Psoas muscle (tissue), 8 donors: Measurements from ENCODE around the gene NFE2L1. TPM values are rescaled to one million over a fixed set of nuclear protein-coding genes. Genes with fewer than 3 reads are reported as not detected.
A peak's percentile ranks its signal among the peaks of the same experiment; 100 is the strongest.
"Not testable (repeated sequence)": the region's sequence is repeated elsewhere in the genome, so short reads cannot be mapped to it uniquely, and the experiment has no call there.

Experiments
- ATAC-seq, 4 donors: fragments of 200-7000 bp; cut with Tn5 transposase; one replicate each; pipeline ENCODE4 v1.9.1; 2020; ENCODE audit warnings: moderate library complexity in 3 of 4, mild to moderate bottlenecking in 2 of 4
- DNase-seq, 2 donors: peaks; one replicate each; pipeline ENCODE4 v3.0.0-alpha.2; 2020
- H3K27ac ChIP-seq: fragments of 200-600 bp; one replicate; pipeline ENCODE4 v1.8.0; 2022
- H3K27me3 ChIP-seq, 3 donors: fragments of 200-600 bp in 1 of 3; one replicate each; pipeline versions ENCODE4 v1.6.1 to v1.8.0; 2013 to 2022; ENCODE audit warnings: low read length in 2 of 3, mild to moderate bottlenecking in 2 of 3, moderate library complexity in 1 of 3; ENCODE audit not compliant: insufficient read depth in 3 of 3
- H3K36me3 ChIP-seq, 2 donors: fragments of 200-600 bp in 1 of 2; one replicate each; pipeline versions ENCODE4 v1.6.1 to v1.8.0; 2013 to 2022; ENCODE audit warnings: low read depth in 1 of 2, mild to moderate bottlenecking in 1 of 2, moderate library complexity in 1 of 2; ENCODE audit not compliant: insufficient read depth in 1 of 2
- H3K4me1 ChIP-seq: fragments of 200-600 bp; one replicate; pipeline ENCODE4 v1.8.0; 2022
- H3K4me3 ChIP-seq: fragments of 200-600 bp; one replicate; pipeline ENCODE4 v1.8.0; 2022; ENCODE audit warnings: mild to moderate bottlenecking
- H3K9me3 ChIP-seq: fragments of 200-600 bp; one replicate; pipeline ENCODE4 v1.8.0; 2022
- CTCF ChIP-seq: fragments of 200-600 bp; IDR thresholded peaks from one replicate; pipeline ENCODE4 v1.8.0; 2022; ENCODE audit warnings: antibody characterized with exemption
- WGBS, 3 donors: extraction: QIAGEN DNeasy Blood & Tissue Kit; methylation state at CpG; one replicate each; pipeline versions ENCODE4 v1.1.6 to v1.1.7; 2013; 5-methylcytosine and 5-hydroxymethylcytosine counted together
- intact Hi-C, 2 donors: fragments of 100-400 bp; cut with DNase I; formaldehyde crosslinking; loops; one replicate each; pipeline versions ENCODE4 v1.11.0 to v1.14.2; 2022
- polyA plus RNA-seq, 3 donors: library from polyadenylated mRNA; stranded (reverse); fragments of 200-250 nt; gene quantifications; one replicate each; pipeline ENCODE4 v1.2.3, GENCODE V29; 2013
- total RNA-seq, 4 donors: library from RNA; stranded (reverse); fragmentation: NEBNext Ultra II Directional in 2 of 4; extraction: Animal tissue kit (Norgen Biotek cat#: 25700) in 2 of 4; gene quantifications; one replicate each; pipeline versions ENCODE4 v1.2.1 to v1.2.4, GENCODE V29; 2021 to 2023
- donor health status: healthy with polysubstance abuse.
- donor health status: DM: no; HTN: no; CAD: no; lungs with moderate emphysema.
- donor health status: Bipolar disorder and iron deficiency.
- donor health status: healthy.
- donor health status: DM: yes; HTN: yes; CAD: no.
- donor health status: DM: no; HTN: no; CAD: no.
- donor health status: DM: no; HTN: no; CAD: no.
- donor health status: DM: yes; HTN: yes; CAD: no.

The NFE2L1 gene
- total and polyA plus RNA-seq, 7 donors = 308 to 1,601 (median 1,124) TPM

GRCh38 chr17:48030531-48030930 lies 17.6 kb upstream of the NFE2L1 start:
- TF ChIP-seq CTCF = no peak
- intact Hi-C loops = no loop called here
- DNase-seq (no peak), ATAC-seq (no peak)
- peaks cover 0 to 20% of the 10 kb centered on the region in 2 donors for H3K36me3 ChIP-seq
- no peak overlapping the region for H3K27ac ChIP-seq
- no peaks in the 10 kb centered on the region for H3K27me3 ChIP-seq
- no peaks in the 10 kb centered on the region for H3K9me3 ChIP-seq
- peaks cover 19% of the 10 kb centered on the region for H3K4me1 ChIP-seq
- no peak overlapping the region for H3K4me3 ChIP-seq
- WGBS, 3 donors = 33 to 38% (median 34%) methylated on average over 5 of the region's 5 CpGs

- TF ChIP-seq CTCF = no peak
- DNase-seq (no peak), ATAC-seq (no peak)
- intact Hi-C loops = no loop called here
- peaks cover 12% of the 10 kb centered on the region for H3K4me1 ChIP-seq
- peaks cover 0 to 20% of the 10 kb centered on the region in 2 donors for H3K36me3 ChIP-seq
- H3K27me3 ChIP-seq = no peaks in the 10 kb centered on the region
- H3K4me3 ChIP-seq = no peak overlapping the region
- 89 to 92% (median 91%) methylated on average over 6 of the region's 6 CpGs for WGBS, 3 donors
- H3K9me3 ChIP-seq = no peaks in the 10 kb centered on the region
- no peak overlapping the region for H3K27ac ChIP-seq
These were observed 16.2 kb upstream of the NFE2L1 start for GRCh38 chr17:48031966-48032365.

- H3K27ac ChIP-seq, intact Hi-C loops, H3K4me3 ChIP-seq, DNase-seq, ATAC-seq, H3K9me3 ChIP-seq, H3K27me3 ChIP-seq: not testable (repeated sequence)
- 82 to 91% (median 88%) methylated on average over 12 of the region's 12 CpGs for WGBS, 3 donors
- peaks cover 15% of the 10 kb centered on the region for H3K4me1 ChIP-seq
- peaks cover 0 to 20% of the 10 kb centered on the region in 2 donors for H3K36me3 ChIP-seq
These were observed 13.4 kb upstream of the NFE2L1 start for GRCh38 chr17:48034734-48035133.

GRCh38 chr17:48036693-48037035 lies 11.5 kb upstream of the NFE2L1 start:
- WGBS, 3 donors = 33 to 62% (median 37%) methylated on average over 6 of the region's 6 CpGs
- no peaks in the 10 kb centered on the region for H3K9me3 ChIP-seq
- intact Hi-C loops = no loop called here
- no peak for TF ChIP-seq CTCF
- H3K27me3 ChIP-seq = no peaks in the 10 kb centered on the region
- peak overlapping the region; percentile 88 for H3K4me3 ChIP-seq
- peak in 1 of 4 donors; percentile 10 for ATAC-seq
- H3K4me1 ChIP-seq = peaks cover 15% of the 10 kb centered on the region
- H3K27ac ChIP-seq = peak overlapping the region; percentile 90
- DNase-seq = no peak
- peaks cover 0 to 17% of the 10 kb centered on the region in 2 donors for H3K36me3 ChIP-seq

- Histone ChIP-seq H3K4me3 (peak within 1 kb of the TSS; percentile 88), H3K27ac (peak within 1 kb of the TSS; percentile 90), H3K4me1 (peaks cover 15% of the 10 kb centered on the region), H3K36me3 (peaks cover 0 to 11% of the 10 kb centered on the region in 2 donors), H3K27me3 (no peaks in the 10 kb centered on the region), H3K9me3 (no peaks in the 10 kb centered on the region)
- WGBS, 3 donors = 0 to 2% (median 1%) methylated on average over 56 to 73 of the region's 73 CpGs
- DNase-seq = peak; percentile 78 to 90
- ATAC-seq = peak; percentile 84 to 94 (median 90)
- peak; percentile 34 for TF ChIP-seq CTCF
- intact Hi-C loops = no loop called here
These were observed 10.9 kb upstream of the NFE2L1 start, which contains the start of gene COPZ2 for GRCh38 chr17:48037036-48037837. TSS of gene COPZ2 (minus strand) at chr17:48037797. CDS start at chr17:48037777, 20 bp downstream.
